Non-pigmented ciliary epithelial cell (primary cell): Measurements from ENCODE around the gene ARID5B.
A peak's percentile ranks its signal among the peaks of the same experiment; 100 is the strongest.

ENCODE experiments used
- DNase-seq: peaks from one replicate; pipeline ENCODE4 v3.0.0-alpha.2; 2010; ENCODE audit warnings: low read depth

Gene ARID5B

GRCh38 chr10:61991166-61991565 lies 89.7 kb downstream of the ARID5B start:
- no peak for DNase-seq

DNA sequence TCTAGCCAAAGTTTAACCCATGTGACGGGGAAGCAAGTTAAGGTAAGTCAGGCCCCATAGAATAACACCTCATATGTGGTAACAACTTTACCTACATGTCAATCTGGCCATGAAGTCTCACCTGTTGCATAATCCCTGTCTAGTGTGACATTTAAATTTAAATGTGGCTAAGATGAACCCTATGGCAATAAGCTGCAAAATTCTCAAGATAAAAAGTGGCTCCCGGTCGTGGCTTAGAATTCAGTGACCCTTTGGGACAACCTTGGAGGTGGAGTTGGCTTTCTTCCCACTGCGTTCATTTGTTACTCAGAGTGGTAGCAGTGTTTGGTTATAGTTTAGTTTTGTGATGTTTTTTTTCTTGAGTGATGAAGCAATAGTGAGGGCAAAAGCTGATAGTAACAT lies 90.6 kb downstream of the ARID5B start:
- no peak for DNase-seq

DNA sequence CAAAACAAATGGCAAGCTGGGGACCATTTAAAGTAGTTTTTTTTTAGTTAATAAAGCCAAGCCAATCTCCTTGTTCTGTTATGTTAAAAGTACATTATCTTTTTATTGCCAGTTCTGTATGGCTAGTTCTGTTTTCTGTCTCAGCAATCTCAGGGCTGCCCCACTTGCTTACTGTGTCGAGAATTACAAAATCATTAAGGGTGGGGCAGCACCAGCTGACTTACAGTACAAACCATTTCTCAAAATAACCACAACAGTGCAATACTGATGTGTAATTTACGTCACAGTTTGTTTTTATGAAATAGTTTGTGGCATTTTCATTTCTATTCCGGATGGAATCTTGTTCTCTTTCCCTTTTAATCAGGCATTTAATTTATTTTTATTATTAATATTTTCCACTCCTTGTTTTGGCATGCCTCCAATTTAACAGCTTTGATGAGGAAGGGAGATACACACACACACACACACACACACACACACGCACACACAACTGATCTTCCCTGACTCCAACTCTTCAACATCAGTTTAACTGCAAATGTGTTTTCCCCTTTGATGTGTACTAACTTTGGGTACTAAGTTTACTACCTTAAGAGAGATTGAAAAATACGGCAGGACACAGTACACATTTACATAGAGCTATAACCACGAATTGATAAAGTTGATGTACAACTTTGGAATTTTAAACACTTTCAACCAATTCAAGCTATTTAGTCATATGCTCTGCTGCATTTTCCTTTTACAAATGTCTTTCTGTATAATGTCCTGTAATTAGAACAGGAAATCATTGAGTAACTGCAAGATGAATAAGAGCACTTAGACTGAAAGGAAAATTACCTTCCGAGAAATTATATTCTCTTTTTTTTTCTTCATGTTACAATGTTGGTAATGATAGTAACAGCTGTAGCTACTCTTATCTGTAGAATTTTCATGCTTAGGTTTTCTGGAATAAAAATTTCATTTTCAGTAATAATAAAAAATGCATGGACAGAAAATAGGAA lies 91.5 kb downstream of the ARID5B start:
- peak; percentile 73 for DNase-seq

- DNase-seq: no peak
These were observed 92.4 kb downstream of the ARID5B start for GRCh38 chr10:61993711-61994401.

- DNase-seq: no peak
These were observed 93.1 kb downstream of the ARID5B start for GRCh38 chr10:61994405-61995219.

GRCh38 chr10:61995220-61995503 lies 93.7 kb downstream of the ARID5B start:
- no peak for DNase-seq

- DNase-seq: no peak
These were observed 97.4 kb downstream of the ARID5B start for GRCh38 chr10:61998937-61999336.

DNA sequence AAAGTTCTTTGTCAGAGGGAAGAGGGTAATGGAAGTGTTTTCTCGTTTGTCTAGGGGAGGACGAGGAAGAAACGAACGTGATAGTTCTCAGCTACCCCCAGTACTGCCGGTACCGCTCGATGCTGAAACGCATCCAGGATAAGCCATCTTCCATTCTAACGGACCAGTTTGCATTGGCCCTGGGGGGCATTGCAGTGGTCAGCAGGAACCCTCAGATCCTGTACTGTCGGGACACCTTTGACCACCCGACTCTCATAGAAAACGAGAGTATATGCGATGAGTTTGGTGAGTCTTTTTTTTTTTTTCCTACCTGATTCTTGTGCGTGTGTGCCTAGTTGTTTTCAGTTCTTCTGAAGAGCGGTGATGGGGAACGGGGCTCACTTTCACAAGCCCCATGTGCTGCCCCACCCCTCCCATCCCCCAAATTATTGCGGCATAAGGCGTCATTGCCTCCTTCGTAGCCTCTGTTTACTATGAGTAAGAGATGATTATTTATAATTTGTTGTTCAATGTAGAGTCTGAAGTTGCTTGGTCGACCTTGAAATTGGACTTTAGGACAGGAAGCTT lies 98.6 kb downstream of the ARID5B start:
- DNase-seq: no peak

DNA sequence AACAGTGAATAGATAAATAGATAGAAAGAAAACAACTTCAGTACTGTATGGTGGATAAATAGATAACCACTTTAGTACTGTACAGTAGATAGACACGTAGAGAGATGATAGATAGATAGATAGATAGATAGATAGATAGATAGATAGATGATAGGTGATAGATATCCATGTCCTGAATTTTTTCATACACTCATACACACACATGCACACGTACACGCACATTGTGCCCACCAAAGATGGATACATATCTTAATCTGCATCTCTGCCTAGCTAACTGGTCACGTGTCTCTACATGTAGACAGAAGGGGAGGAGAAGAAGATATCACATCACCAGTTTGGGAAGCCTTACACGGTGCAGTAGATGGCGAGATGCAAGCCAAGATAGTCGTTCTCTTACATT lies 99.2 kb downstream of the ARID5B start:
- DNase-seq: no peak

DNA sequence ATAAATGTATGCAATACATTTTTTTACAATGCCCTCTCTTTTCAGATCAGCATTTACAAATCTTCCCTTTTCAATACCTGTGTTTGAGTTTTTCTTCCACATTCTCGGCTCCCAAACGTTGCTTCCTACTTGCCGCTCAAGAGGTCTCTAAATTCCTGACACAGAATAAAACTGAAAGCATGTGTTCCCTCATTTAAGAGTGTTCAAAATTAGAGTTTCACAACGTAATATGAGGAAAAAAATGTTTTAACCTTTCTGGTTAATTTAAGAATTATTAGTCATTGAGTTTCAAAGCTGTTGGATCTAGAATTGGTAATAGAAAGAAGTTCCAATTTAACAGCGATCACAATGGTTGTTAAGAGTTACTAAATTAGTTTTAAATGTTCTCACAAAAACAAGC lies 100.4 kb downstream of the ARID5B start:
- DNase-seq: no peak

DNA sequence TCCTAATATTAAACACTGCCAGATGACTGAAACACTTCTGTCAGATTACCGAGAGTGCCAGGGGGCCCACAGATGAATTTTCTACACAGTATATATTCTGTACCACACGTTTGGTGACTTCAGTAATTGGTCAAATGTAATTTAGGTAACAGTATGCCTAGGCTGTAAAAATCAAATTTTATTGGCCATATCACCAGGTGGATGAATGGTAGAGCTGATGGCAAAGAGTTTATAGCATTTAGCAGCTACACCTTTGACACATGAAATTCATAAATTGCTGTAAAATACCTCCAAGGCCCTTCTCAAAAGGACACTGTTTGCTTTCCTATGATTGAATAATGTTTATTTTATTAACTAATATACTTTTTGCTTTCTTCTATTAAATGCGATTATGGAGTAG lies 101.3 kb downstream of the ARID5B start:
- DNase-seq: no peak

DNA sequence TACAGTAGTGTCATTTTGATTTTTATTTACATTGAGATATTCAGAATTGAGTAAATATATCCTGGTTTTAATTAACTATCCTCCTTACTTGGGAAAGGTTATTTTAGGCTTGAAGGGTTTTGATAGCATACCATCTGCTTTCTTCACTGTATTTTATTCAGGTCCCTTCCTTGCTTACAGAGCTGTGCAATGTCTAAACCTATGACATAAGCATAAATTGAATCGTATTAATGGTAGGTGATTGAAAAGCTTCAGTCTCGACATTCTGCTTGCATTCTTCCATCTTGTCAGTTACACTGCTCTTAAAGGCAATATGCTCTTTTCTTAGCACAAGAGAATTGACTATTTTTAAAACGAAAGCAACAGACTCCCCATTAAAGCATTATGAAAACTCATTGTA lies 102.5 kb downstream of the ARID5B start:
- no peak for DNase-seq

DNA sequence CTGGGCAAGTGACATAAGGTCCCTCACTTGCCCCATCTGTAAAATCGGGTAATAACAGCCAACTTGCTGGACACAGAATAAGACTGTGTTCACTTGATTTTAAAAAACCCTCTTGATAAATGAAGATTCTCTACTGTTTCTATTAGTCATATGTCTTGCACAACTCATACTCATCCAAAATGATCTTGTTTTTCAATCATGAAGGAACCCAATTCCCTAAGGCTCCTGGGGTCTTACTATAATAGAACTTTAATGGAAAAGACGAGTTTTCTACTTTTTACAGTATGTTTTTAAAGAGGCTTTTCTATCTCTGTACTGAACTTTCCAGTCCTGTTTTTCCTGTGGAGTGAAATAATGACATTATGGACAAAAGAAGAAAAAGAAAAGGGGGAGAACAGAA lies 103.8 kb downstream of the ARID5B start:
- no peak for DNase-seq

DNA sequence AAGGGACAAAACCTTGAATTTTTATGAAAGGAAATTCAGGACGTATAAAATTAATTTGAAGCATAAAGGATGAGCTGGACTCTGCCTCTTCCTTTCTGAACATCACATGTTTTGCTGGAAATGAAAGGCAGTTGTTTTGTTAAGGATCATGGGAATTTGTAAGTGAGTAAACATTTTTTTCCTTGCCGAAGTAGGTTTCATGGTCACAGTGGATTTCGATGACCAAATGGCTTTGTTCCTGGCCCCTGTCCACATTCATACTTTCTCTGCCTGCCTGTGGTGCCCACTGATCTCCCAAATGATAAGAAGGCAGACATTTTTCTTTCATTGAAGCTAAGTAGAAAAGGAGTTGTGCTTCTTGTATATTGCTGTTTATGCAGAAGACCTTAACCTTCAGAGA lies 104.2 kb downstream of the ARID5B start:
- DNase-seq: no peak

- DNase-seq: no peak
These were observed 105.6 kb downstream of the ARID5B start for GRCh38 chr10:62007145-62007544.

- no peak for DNase-seq
These were observed 106.7 kb downstream of the ARID5B start for GRCh38 chr10:62008196-62008595.

- no peak for DNase-seq
These were observed 107.4 kb downstream of the ARID5B start for GRCh38 chr10:62008946-62009345.

DNA sequence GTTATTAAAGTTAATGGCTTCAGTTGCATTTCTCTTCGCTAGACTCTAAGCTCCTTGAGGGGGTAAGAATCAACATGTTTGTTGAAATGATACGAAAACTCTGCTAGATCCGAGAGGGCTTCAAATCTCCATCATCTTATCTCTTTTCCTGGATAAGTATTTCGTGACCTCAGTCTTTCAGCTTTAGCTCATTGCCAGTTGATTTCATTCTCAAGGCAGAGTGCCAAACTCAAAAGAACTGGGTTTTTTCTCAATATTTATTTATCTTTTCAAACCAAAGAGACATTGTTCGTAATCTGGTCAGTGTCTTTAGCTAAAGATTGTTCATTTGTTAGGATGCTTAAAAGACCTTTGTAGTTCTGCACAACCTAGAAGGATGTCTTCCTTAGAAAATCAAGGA lies 108.9 kb downstream of the ARID5B start:
- no peak for DNase-seq

- no peak for DNase-seq
These were observed 110.1 kb downstream of the ARID5B start for GRCh38 chr10:62011558-62011957.

GRCh38 chr10:62012318-62012717 lies 110.8 kb downstream of the ARID5B start:
- DNase-seq: no peak

DNA sequence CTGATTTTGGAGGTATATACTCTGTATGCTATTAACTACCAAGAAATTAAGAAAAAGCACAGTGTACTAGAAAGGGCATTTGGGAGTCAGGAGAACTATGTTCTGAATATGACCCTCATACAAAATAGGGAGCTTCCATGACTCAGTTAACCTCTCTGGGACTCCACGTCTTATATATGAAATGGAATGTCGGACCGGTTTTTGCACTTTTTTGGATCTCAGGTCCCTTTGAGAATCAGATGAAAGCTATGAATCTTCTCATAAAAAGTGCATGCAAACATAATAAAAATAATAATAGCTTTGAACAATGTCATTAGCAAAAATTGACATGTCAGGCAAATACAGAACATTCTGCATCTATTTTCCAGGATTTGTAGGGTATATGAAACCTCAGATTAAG lies 113.0 kb downstream of the ARID5B start:
- no peak for DNase-seq

DNA sequence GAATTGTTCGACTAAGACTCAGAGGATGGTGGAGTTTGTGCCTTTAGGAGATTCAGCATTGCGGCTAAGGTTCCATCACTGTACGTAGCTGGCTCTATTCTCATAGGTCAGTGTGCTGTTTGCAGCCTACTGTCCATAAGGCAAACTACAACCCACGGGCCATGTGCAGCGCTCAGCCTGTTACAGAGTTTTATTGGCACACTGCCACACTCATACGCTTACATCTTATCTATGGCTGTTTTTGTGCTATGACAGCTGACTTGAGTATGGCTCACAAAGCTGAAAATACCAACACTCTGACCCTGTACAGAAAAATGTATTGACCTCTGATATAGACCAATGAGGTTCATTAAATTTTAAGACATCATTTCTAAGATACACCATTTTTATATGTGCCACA lies 114.5 kb downstream of the ARID5B start:
- peak; percentile 27 for DNase-seq
